Measurements from ENCODE around the gene RRP1B. TPM values are rescaled to one million over a fixed set of nuclear protein-coding genes. Genes with fewer than 3 reads are reported as not detected.

Gene RRP1B
- total RNA-seq, 1 donor: 17.4 TPM

GRCh38 chr21:43640400-43640799, 19.0 kb upstream of the RRP1B start:
- H3K4me2 ChIP-seq (ENCODE audit: insufficient read depth, low read length): no peak overlapping the region
- no peak for DNase-seq (ENCODE audit: insufficient read length, low spot score, missing footprints)
- H3K27me3 ChIP-seq (ENCODE audit: insufficient read depth, low read length): no peaks in the 10 kb centered on the region
- H3K79me2 ChIP-seq (ENCODE audit: insufficient read depth, low read length): no peaks in the 10 kb centered on the region
- H3K27ac ChIP-seq (ENCODE audit: low read depth, low read length): no peak overlapping the region
- TF ChIP-seq CTCF (IDR thresholded peaks at IDR 0.05; ENCODE audit: extremely low read depth, low read depth, low read length): no peak
- H2AFZ ChIP-seq (ENCODE audit: low read length): no peak overlapping the region
- no peaks in the 10 kb centered on the region for H3K36me3 ChIP-seq (ENCODE audit: insufficient read depth, low read length)
- peaks cover 20% of the 10 kb centered on the region for H3K4me1 ChIP-seq (ENCODE audit: insufficient read depth, low read length)
- no peaks in the 10 kb centered on the region for H4K20me1 ChIP-seq (ENCODE audit: insufficient read depth, low read length)
- no peaks in the 10 kb centered on the region for H3K9me3 ChIP-seq (ENCODE audit: low read depth, low read length)
- no peak overlapping the region for H3K4me3 ChIP-seq (ENCODE audit: insufficient read depth, low read length)

GRCh38 chr21:43643193-43643592, 16.2 kb upstream of the RRP1B start:
- Histone ChIP-seq H3K36me3 (ENCODE audit: insufficient read depth, low read length) (no peaks in the 10 kb centered on the region), H2AFZ (ENCODE audit: low read length) (no peak overlapping the region), H3K4me2 (ENCODE audit: insufficient read depth, low read length) (no peak overlapping the region), H3K27me3 (ENCODE audit: insufficient read depth, low read length) (no peaks in the 10 kb centered on the region), H3K9me3 (ENCODE audit: low read depth, low read length) (no peaks in the 10 kb centered on the region), H3K79me2 (ENCODE audit: insufficient read depth, low read length) (no peaks in the 10 kb centered on the region), H3K4me1 (ENCODE audit: insufficient read depth, low read length) (peaks cover 32% of the 10 kb centered on the region), H3K27ac (ENCODE audit: low read depth, low read length) (no peak overlapping the region), H3K4me3 (ENCODE audit: insufficient read depth, low read length) (no peak overlapping the region), H4K20me1 (ENCODE audit: insufficient read depth, low read length) (no peaks in the 10 kb centered on the region)
- no peak for DNase-seq (ENCODE audit: insufficient read length, low spot score, missing footprints)
- no peak for TF ChIP-seq CTCF (IDR thresholded peaks at IDR 0.05; ENCODE audit: extremely low read depth, low read depth, low read length)

- H4K20me1 ChIP-seq (ENCODE audit: insufficient read depth, low read length): no peaks in the 10 kb centered on the region
- H3K79me2 ChIP-seq (ENCODE audit: insufficient read depth, low read length): no peaks in the 10 kb centered on the region
- peak overlapping the region; percentile 77 for H3K4me2 ChIP-seq (ENCODE audit: insufficient read depth, low read length)
- H3K4me3 ChIP-seq (ENCODE audit: insufficient read depth, low read length): no peak overlapping the region
- H3K4me1 ChIP-seq (ENCODE audit: insufficient read depth, low read length): peaks cover 32% of the 10 kb centered on the region
- H3K9me3 ChIP-seq (ENCODE audit: low read depth, low read length): no peaks in the 10 kb centered on the region
- no peaks in the 10 kb centered on the region for H3K27me3 ChIP-seq (ENCODE audit: insufficient read depth, low read length)
- H2AFZ ChIP-seq (ENCODE audit: low read length): no peak overlapping the region
- H3K27ac ChIP-seq (ENCODE audit: low read depth, low read length): peak overlapping the region; percentile 78
- no peak for DNase-seq (ENCODE audit: insufficient read length, low spot score, missing footprints)
- no peak for TF ChIP-seq CTCF (IDR thresholded peaks at IDR 0.05; ENCODE audit: extremely low read depth, low read depth, low read length)
- H3K36me3 ChIP-seq (ENCODE audit: insufficient read depth, low read length): no peaks in the 10 kb centered on the region
Measured at GRCh38 chr21:43644071-43644470, 15.3 kb upstream of the RRP1B start.

GRCh38 chr21:43644609-43645008, 14.8 kb upstream of the RRP1B start:
- H3K36me3 ChIP-seq (ENCODE audit: insufficient read depth, low read length): no peaks in the 10 kb centered on the region
- no peak for TF ChIP-seq CTCF (IDR thresholded peaks at IDR 0.05; ENCODE audit: extremely low read depth, low read depth, low read length)
- peak overlapping the region; percentile 78 for H3K27ac ChIP-seq (ENCODE audit: low read depth, low read length)
- peak; percentile 68 for DNase-seq (ENCODE audit: insufficient read length, low spot score, missing footprints)
- H3K79me2 ChIP-seq (ENCODE audit: insufficient read depth, low read length): no peaks in the 10 kb centered on the region
- H3K4me3 ChIP-seq (ENCODE audit: insufficient read depth, low read length): peak overlapping the region; percentile 24
- H3K4me2 ChIP-seq (ENCODE audit: insufficient read depth, low read length): peak overlapping the region; percentile 77
- peak overlapping the region; percentile 9 for H2AFZ ChIP-seq (ENCODE audit: low read length)
- no peaks in the 10 kb centered on the region for H3K27me3 ChIP-seq (ENCODE audit: insufficient read depth, low read length)
- no peaks in the 10 kb centered on the region for H3K9me3 ChIP-seq (ENCODE audit: low read depth, low read length)
- peaks cover 32% of the 10 kb centered on the region for H3K4me1 ChIP-seq (ENCODE audit: insufficient read depth, low read length)
- H4K20me1 ChIP-seq (ENCODE audit: insufficient read depth, low read length): no peaks in the 10 kb centered on the region
